ENCODE measurements around the gene CC2D1A. TPM values are rescaled to one million over a fixed set of nuclear protein-coding genes. Genes with fewer than 3 reads are reported as not detected.

CC2D1A gene
- total and polyA plus RNA-seq, 2 experiments from 2014 or later: 15.8 to 20.6 TPM

DNA sequence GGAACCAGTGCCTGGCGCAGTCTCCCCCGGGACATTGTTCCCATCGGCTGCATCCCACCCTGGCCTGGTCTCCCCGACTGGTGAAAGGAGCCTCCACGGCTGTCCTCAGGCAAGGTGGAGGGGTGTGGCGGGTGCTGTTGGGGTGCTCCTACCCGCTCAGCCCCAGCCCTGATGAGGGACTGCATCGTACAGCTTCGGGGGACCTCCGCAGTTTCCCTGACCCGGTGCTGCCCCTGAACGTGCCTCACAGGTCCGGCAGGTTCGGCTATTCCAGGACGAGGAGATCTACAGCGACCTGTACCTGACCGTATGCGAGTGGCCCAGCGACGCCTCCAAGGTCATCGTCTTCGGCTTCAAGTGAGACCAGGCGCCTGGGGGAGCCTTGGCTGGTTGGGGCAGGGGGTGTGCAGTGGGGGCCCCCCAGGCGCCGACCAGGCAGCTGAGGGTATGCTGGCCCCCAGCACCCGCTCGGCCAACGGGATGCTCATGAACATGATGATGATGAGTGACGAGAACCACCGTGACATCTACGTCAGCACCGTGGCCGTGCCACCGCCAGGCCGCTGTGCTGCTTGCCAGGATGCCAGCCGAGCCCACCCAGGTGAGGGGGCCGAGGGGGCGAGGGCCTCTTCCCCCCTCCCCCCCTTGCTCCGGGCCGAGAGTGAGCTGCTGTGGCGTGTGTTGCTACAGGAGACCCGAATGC, 49.8 kb downstream of the CC2D1A start:
- peaks cover 4% of the 10 kb centered on the region; the same call in 1 of the 2 replicates for H3K36me3 ChIP-seq (ENCODE audit: low read depth)
- TF ChIP-seq EZH2phosphoT487 (IDR thresholded peaks at IDR 0.05; ENCODE audit: insufficient read depth, low read depth) (no peak), EZH2 (IDR thresholded peaks at IDR 0.05; ENCODE audit: insufficient read depth, poor library complexity, severe bottlenecking) (no peak)
- in situ Hi-C loops (cut with MboI): no loop called here
- H3K9me2 ChIP-seq (ENCODE audit: insufficient read depth): no peaks in the 10 kb centered on the region
- 90 to 93% methylated on average over 25 to 42 of the region's 42 CpGs for WGBS, 2 experiments (ENCODE audit: low coverage in 1 of 2, low lambda C conversion rate in 2 of 2, missing lambda C conversion rate in 2 of 2)
- no peaks in the 10 kb centered on the region for H3K27me3 ChIP-seq (replicated peaks; ENCODE audit: insufficient read depth)
- no peak overlapping the region for H3K4me2 ChIP-seq (ENCODE audit: unreplicated experiment)
- no peak overlapping the region for H3K27ac ChIP-seq
- H2AFZ ChIP-seq: no peak overlapping the region
- DNase-seq: no peak
- peaks cover 27% of the 10 kb centered on the region for H3K79me2 ChIP-seq (ENCODE audit: insufficient read depth)
- no peaks in the 10 kb centered on the region for H3K9me3 ChIP-seq (ENCODE audit: low read depth)
- no peaks in the 10 kb centered on the region for H3F3A ChIP-seq (ENCODE audit: insufficient read depth)
- H4K20me1 ChIP-seq (ENCODE audit: insufficient read depth): no peaks in the 10 kb centered on the region
- H3K4me1 ChIP-seq (ENCODE audit: insufficient read depth): peaks cover 5% of the 10 kb centered on the region
- H3K9ac ChIP-seq: no peak overlapping the region
- no peak overlapping the region for H3K4me3 ChIP-seq

DNA sequence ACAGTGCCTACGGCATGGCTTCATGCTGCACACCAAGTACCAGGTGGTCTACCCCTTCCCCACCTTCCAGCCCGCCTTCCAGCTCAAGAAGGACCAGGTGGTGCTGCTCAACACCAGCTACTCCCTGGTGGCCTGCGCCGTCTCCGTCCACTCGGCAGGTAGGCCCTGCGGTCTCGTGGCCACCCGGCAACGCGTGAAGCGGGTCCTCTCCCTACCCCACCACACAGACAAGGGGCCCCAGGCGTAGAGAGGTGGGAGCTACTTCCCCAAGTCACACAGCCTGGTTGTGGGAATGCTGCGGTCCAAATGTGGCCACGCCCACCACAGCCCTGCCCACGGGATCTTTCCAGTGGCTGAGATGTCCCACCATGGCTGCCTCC, 50.4 kb downstream of the CC2D1A start:
- no peak for DNase-seq
- H3K4me2 ChIP-seq (ENCODE audit: unreplicated experiment): no peak overlapping the region
- peaks cover 4% of the 10 kb centered on the region; the same call in 1 of the 2 replicates for H3K36me3 ChIP-seq (ENCODE audit: low read depth)
- H3K9me3 ChIP-seq (ENCODE audit: low read depth): no peaks in the 10 kb centered on the region
- no peak overlapping the region for H3K27ac ChIP-seq
- H3F3A ChIP-seq (ENCODE audit: insufficient read depth): 0 out of 2 replicates have a peak, but pooled peaks cover under 1% of the 10 kb centered on the region
- in situ Hi-C loops (cut with MboI): no loop called here
- TF ChIP-seq EZH2 (IDR thresholded peaks at IDR 0.05; ENCODE audit: insufficient read depth, poor library complexity, severe bottlenecking): no peak
- no peak for TF ChIP-seq EZH2phosphoT487 (IDR thresholded peaks at IDR 0.05; ENCODE audit: insufficient read depth, low read depth)
- no peak overlapping the region for H3K4me3 ChIP-seq
- peaks cover 5% of the 10 kb centered on the region for H3K4me1 ChIP-seq (ENCODE audit: insufficient read depth)
- no peaks in the 10 kb centered on the region for H4K20me1 ChIP-seq (ENCODE audit: insufficient read depth)
- no peaks in the 10 kb centered on the region for H3K9me2 ChIP-seq (ENCODE audit: insufficient read depth)
- H3K27me3 ChIP-seq (replicated peaks; ENCODE audit: insufficient read depth): no peaks in the 10 kb centered on the region
- WGBS, 2 experiments (ENCODE audit: low coverage in 1 of 2, low lambda C conversion rate in 2 of 2, missing lambda C conversion rate in 2 of 2): 96% methylated on average over 15 to 16 of the region's 16 CpGs
- no peak overlapping the region for H3K9ac ChIP-seq
- peaks cover 27% of the 10 kb centered on the region for H3K79me2 ChIP-seq (ENCODE audit: insufficient read depth)
- no peak overlapping the region for H2AFZ ChIP-seq

DNA sequence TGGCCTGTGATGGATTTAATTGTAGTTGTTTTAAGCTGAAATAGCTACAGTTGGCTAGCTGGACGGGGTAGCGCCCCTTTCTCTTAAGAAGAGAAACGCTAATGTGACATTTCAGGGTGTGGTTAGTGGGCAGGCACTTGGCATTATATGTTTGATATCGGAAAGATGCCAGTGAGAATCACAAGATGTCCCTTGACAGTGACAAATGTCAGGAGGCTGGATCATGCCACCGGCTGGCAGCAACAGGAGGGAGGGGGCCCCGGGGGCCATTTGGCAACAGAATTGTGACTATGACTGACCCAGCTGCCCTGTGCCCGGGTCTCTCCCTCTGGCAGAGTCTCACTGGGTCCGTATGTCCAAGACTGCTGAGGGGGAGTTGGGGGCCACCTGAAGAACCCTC, 51.0 kb downstream of the CC2D1A start:
- Histone ChIP-seq H3K27me3 (replicated peaks; ENCODE audit: insufficient read depth) (no peaks in the 10 kb centered on the region), H3K9ac (no peak overlapping the region), H3K9me3 (ENCODE audit: low read depth) (no peaks in the 10 kb centered on the region), H3K9me2 (ENCODE audit: insufficient read depth) (no peaks in the 10 kb centered on the region), H3K27ac (no peak overlapping the region), H3K4me2 (ENCODE audit: unreplicated experiment) (no peak overlapping the region), H3K79me2 (ENCODE audit: insufficient read depth) (peaks cover 27% of the 10 kb centered on the region), H3K36me3 (ENCODE audit: low read depth) (peaks cover 4% of the 10 kb centered on the region; the same call in 1 of the 2 replicates), H3F3A (ENCODE audit: insufficient read depth) (0 out of 2 replicates have a peak, but pooled peaks cover 3% of the 10 kb centered on the region), H4K20me1 (ENCODE audit: insufficient read depth) (no peaks in the 10 kb centered on the region), H3K4me3 (no peak overlapping the region), H2AFZ (no peak overlapping the region), H3K4me1 (ENCODE audit: insufficient read depth) (peaks cover 5% of the 10 kb centered on the region)
- 62 to 66% methylated on average over 8 of the region's 8 CpGs for WGBS, 2 experiments (ENCODE audit: low coverage in 1 of 2, low lambda C conversion rate in 2 of 2, missing lambda C conversion rate in 2 of 2)
- in situ Hi-C loops (cut with MboI): no loop called here
- DNase-seq: no peak
- TF ChIP-seq EZH2 (IDR thresholded peaks at IDR 0.05; ENCODE audit: insufficient read depth, poor library complexity, severe bottlenecking) (no peak), EZH2phosphoT487 (IDR thresholded peaks at IDR 0.05; ENCODE audit: insufficient read depth, low read depth) (no peak)

DNA sequence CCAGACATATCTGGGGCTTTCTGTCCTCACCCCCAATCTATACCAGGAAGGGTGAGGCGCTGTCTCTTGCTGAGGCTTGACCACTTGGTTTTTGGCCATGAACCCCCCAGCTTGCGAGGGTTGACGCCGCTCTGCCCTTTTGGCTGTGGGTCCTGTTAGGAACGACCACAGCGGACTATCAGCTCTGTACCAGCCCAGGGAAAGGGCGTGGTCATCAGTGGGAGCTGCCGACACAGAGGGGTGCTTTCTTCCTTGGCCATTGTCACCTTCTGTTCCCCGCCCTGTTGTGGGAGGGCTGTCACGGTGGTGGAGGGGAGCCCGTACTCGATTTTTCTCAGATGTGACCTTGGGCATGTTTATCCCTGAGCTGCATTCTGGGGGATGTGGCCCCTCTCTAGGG, 52.0 kb downstream of the CC2D1A start:
- no peak overlapping the region for H3K4me2 ChIP-seq (ENCODE audit: unreplicated experiment)
- no peaks in the 10 kb centered on the region for H4K20me1 ChIP-seq (ENCODE audit: insufficient read depth)
- peaks cover 24% of the 10 kb centered on the region for H3K79me2 ChIP-seq (ENCODE audit: insufficient read depth)
- in situ Hi-C loops (cut with MboI): no loop called here
- TF ChIP-seq EZH2 (IDR thresholded peaks at IDR 0.05; ENCODE audit: insufficient read depth, poor library complexity, severe bottlenecking) (no peak), EZH2phosphoT487 (IDR thresholded peaks at IDR 0.05; ENCODE audit: insufficient read depth, low read depth) (no peak)
- H3K9ac ChIP-seq: no peak overlapping the region
- WGBS, 2 experiments (ENCODE audit: low coverage in 1 of 2, low lambda C conversion rate in 2 of 2, missing lambda C conversion rate in 2 of 2): 83 to 90% methylated on average over 11 to 12 of the region's 12 CpGs
- no peak for DNase-seq
- H3K9me2 ChIP-seq (ENCODE audit: insufficient read depth): no peaks in the 10 kb centered on the region
- no peaks in the 10 kb centered on the region for H3K9me3 ChIP-seq (ENCODE audit: low read depth)
- 0 out of 2 replicates have a peak, but pooled peaks cover 3% of the 10 kb centered on the region for H3F3A ChIP-seq (ENCODE audit: insufficient read depth)
- no peak overlapping the region for H3K4me3 ChIP-seq
- H3K27ac ChIP-seq: no peak overlapping the region
- H3K4me1 ChIP-seq (ENCODE audit: insufficient read depth): peaks cover 5% of the 10 kb centered on the region
- H3K36me3 ChIP-seq (ENCODE audit: low read depth): peaks cover 4% of the 10 kb centered on the region; the same call in 1 of the 2 replicates
- H3K27me3 ChIP-seq (replicated peaks; ENCODE audit: insufficient read depth): no peaks in the 10 kb centered on the region
- no peak overlapping the region for H2AFZ ChIP-seq
